PC-3 (cell line): ENCODE measurements around the gene L3MBTL4.

Experiments
- CTCF ChIP-seq: fragments of 300-600 bp; sonication (generic); conservative IDR thresholded peaks from 2 replicates; pipeline ENCODE4 v1.5.1; 2017; ENCODE audit warnings: antibody characterized with exemption, low read depth, mild to moderate bottlenecking, low read length
- EZH2 ChIP-seq: fragments of 300-600 bp; sonication (generic); IDR thresholded peaks from one replicate; pipeline ENCODE4 v1.6.1; 2017; ENCODE audit warnings: antibody characterized with exemption, mild to moderate bottlenecking, low read length; ENCODE audit not compliant: unreplicated experiment
- EZH2phosphoT487 ChIP-seq: fragments of 300-600 bp; sonication (generic); IDR thresholded peaks from 2 replicates; pipeline ENCODE4 v1.6.1; 2018; ENCODE audit warnings: mild to moderate bottlenecking, antibody characterized with exemption, low read length, borderline replicate concordance

- TF ChIP-seq CTCF (no peak), EZH2 (no peak), EZH2phosphoT487 (no peak)
Observed at GRCh38 chr18:5997361-5997760, 417.4 kb downstream of the L3MBTL4 start.
